ENCODE data around the gene RRP8. TPM values are rescaled to one million over a fixed set of nuclear protein-coding genes. Genes with fewer than 3 reads are reported as not detected.

RRP8 gene
- total and polyA plus RNA-seq, 3 donors from 2014 or later = 17.5 to 29.6 (median 18.5) TPM

DNA sequence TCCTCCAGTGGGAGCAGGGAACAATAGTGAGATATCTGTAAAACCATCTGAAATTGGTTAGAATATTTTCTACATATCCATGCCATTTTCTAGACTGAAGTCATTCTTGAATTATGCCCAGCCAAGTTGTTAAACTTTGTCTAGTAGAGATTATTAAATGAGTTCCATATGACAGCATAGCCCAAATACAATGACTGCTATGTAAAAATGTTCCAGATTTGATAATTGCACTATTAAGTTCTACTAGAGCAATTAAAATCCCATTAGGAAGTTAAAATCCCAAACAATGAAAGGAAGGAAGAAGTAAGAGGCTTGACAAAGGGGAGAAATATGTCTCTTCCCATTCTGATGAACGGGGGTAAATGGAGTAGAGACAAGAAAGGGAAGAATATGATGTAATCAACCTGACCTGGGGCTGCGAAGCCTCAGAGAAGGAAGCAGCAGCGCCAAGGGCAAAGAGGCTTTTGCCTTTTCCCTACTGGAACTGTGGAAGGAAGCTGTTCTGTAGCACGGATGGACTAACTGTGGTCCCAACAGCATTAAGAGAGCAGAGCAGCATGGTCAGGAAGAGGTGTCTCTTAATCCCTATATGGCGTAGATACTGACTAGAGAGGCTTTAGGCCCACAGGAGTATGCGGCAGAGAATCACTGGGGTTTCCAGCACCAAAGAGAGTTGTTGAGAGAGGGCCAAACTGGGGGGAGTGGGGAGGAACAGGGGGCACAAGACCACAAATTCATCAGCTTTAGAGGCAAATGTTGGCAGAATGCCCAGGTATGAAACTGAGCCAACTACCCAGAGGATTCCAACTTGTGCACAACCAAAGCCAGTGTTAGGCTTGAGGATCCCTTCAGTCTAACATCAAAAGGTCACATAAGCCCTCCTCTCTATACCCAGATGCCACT lies 26.7 kb downstream of the RRP8 start:
- TF ChIP-seq, protein P1, sequence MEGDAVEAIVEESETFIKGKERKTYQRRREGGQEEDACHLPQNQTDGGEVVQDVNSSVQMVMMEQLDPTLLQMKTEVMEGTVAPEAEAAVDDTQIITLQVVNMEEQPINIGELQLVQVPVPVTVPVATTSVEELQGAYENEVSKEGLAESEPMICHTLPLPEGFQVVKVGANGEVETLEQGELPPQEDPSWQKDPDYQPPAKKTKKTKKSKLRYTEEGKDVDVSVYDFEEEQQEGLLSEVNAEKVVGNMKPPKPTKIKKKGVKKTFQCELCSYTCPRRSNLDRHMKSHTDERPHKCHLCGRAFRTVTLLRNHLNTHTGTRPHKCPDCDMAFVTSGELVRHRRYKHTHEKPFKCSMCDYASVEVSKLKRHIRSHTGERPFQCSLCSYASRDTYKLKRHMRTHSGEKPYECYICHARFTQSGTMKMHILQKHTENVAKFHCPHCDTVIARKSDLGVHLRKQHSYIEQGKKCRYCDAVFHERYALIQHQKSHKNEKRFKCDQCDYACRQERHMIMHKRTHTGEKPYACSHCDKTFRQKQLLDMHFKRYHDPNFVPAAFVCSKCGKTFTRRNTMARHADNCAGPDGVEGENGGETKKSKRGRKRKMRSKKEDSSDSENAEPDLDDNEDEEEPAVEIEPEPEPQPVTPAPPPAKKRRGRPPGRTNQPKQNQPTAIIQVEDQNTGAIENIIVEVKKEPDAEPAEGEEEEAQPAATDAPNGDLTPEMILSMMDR (IDR thresholded peaks at IDR 0.05) = no peak
- no peak for TF ChIP-seq POLR2A (IDR thresholded peaks at IDR 0.05)
- no peaks in the 10 kb centered on the region for H3K4me1 ChIP-seq
- H3K36me3 ChIP-seq (ENCODE audit: low read depth, missing control alignments) = no peaks in the 10 kb centered on the region
- H3K27ac ChIP-seq = no peak overlapping the region
- DNase-seq = no peak
- H3K4me3 ChIP-seq = no peak overlapping the region
- no peaks in the 10 kb centered on the region for H3K9me3 ChIP-seq
- 58 to 68% methylated on average over 5 of the region's 6 CpGs for WGBS, 2 donors
- H3K27me3 ChIP-seq = no peaks in the 10 kb centered on the region
- intact Hi-C loops (cut with DNase I; ENCODE audit: low total_unique reads) = no loop called here

DNA sequence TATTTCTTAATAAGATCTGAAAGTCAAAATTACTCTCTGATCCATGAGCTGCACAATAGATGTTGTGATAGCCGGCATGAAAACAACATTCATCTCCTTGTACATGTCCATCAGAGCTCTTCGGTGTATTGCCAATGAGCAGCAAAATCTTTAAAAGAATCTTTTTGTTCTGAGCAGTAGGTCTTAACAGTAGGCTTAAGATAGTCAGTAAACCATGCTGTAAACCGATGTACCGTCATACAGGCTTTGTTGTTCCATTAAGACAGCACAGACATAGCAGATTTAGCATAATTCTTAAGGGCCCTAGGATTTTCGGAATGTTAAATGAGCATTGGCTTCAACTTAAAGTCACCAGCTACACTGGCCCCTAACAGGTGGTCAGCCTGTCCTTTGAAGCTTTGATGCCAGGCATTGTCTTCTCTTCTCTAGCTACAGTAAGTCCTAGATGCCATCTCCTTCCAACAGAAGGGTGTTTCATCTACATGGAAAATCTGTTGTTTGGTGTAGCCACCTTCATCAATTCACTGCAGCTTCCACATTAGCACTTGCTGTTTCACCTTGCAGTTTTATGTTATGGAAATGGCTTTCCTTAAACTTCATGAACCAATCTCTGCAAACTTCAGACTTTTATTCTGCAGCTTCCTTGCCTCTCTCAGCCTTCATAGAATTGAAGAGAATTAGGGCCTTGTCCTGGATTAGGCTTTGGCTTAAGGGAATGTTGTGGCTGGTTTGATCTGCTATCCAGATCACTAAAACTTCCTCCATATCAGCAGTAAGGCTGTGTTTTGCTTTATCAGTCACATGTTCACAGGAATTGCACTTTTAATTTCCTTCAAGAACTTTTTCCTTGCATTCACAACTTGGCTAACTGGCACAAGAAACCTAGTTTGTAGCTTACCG lies 28.4 kb downstream of the RRP8 start:
- DNase-seq = no peak
- intact Hi-C loops (cut with DNase I; ENCODE audit: low total_unique reads) = no loop called here
- Histone ChIP-seq H3K4me1 (no peaks in the 10 kb centered on the region), H3K36me3 (ENCODE audit: low read depth, missing control alignments) (no peaks in the 10 kb centered on the region), H3K4me3 (no peak overlapping the region), H3K27me3 (no peaks in the 10 kb centered on the region), H3K9me3 (no peaks in the 10 kb centered on the region), H3K27ac (no peak overlapping the region)
- WGBS, 2 donors = 90 to 92% methylated on average over 6 of the region's 6 CpGs
- TF ChIP-seq, protein P1 (IDR thresholded peaks at IDR 0.05) = no peak
- TF ChIP-seq POLR2A (IDR thresholded peaks at IDR 0.05) = no peak

GRCh38 chr11:6572215-6572614 lies 31.2 kb downstream of the RRP8 start:
- Histone ChIP-seq H3K27me3 (no peaks in the 10 kb centered on the region), H3K4me1 (no peaks in the 10 kb centered on the region), H3K9me3 (no peaks in the 10 kb centered on the region), H3K27ac (no peak overlapping the region), H3K4me3 (no peak overlapping the region), H3K36me3 (ENCODE audit: low read depth, missing control alignments) (no peaks in the 10 kb centered on the region)
- intact Hi-C loops (cut with DNase I; ENCODE audit: low total_unique reads) = no loop called here
- WGBS, 2 donors = 68 to 86% methylated on average over 2 of the region's 2 CpGs
- DNase-seq = no peak
- no peak for TF ChIP-seq POLR2A (IDR thresholded peaks at IDR 0.05)
- TF ChIP-seq, protein P1 (IDR thresholded peaks at IDR 0.05) = no peak

GRCh38 chr11:6571434-6572008 lies 31.9 kb downstream of the RRP8 start:
- no peak for DNase-seq
- Histone ChIP-seq H3K27me3 (no peaks in the 10 kb centered on the region), H3K4me1 (no peaks in the 10 kb centered on the region), H3K9me3 (no peaks in the 10 kb centered on the region), H3K27ac (no peak overlapping the region), H3K36me3 (ENCODE audit: low read depth, missing control alignments) (no peaks in the 10 kb centered on the region), H3K4me3 (no peak overlapping the region)
- TF ChIP-seq, protein P1 (IDR thresholded peaks at IDR 0.05) = no peak
- TF ChIP-seq POLR2A (IDR thresholded peaks at IDR 0.05) = no peak
- whole genome bisulfite sequencing, 2 donors = 49 to 80% methylated on average over 14 to 22 of the region's 22 CpGs
- intact Hi-C loops (cut with DNase I; ENCODE audit: low total_unique reads) = no loop called here
